H1 (cell line): ENCODE results near the gene MOB3B. TPM values are rescaled to one million over a fixed set of nuclear protein-coding genes. Genes with fewer than 3 reads are reported as not detected.

Experiments used
- ASH2L ChIP-seq: fragments of 200-600, 300-600 bp; sonication (generic); IDR thresholded peaks from one replicate; pipeline ENCODE4 v1.7.1; 2017; ENCODE audit warnings: low read length
- CBX5 ChIP-seq: fragments of 300-800, 300-1000 bp; sonication (generic); IDR thresholded peaks from 2 replicates; pipeline ENCODE4 v1.7.1; 2016; ENCODE audit warnings: antibody characterized with exemption, low read length, low read depth
- CHD1 ChIP-seq: IDR thresholded peaks from 2 replicates; pipeline ENCODE4 v1.6.1; 2012; ENCODE audit warnings: low read depth, low read length, improper control_type of control experiment
- CREB1 ChIP-seq: IDR thresholded peaks from 2 replicates; pipeline ENCODE4 v1.6.1; 2012; ENCODE audit warnings: inconsistent platforms
- CTBP2 ChIP-seq: IDR thresholded peaks from 2 replicates; pipeline ENCODE4 v1.7.0; 2011; ENCODE audit warnings: borderline replicate concordance, mild to moderate bottlenecking, moderate library complexity, mixed read lengths, low read length; ENCODE audit not compliant: insufficient read depth, insufficient read length
- E2F6 ChIP-seq: IDR thresholded peaks from 2 replicates; pipeline ENCODE4 v1.6.1; 2012; ENCODE audit warnings: inconsistent platforms
- EP300 ChIP-seq, 2 experiments: IDR thresholded peaks; 1 replicate in 1 of 2; 2 replicates in 1 of 2; pipeline ENCODE4 v1.6.1; 2011 to 2012; ENCODE audit warnings: low read depth in 2 of 2, low read length in 2 of 2, mild to moderate bottlenecking in 2 of 2, borderline replicate concordance in 1 of 2, inconsistent platforms in 1 of 2, moderate library complexity in 1 of 2
- HDAC2 ChIP-seq, 2 experiments: fragments of 300-600 bp in 1 of 2; sonication (generic) in 1 of 2; IDR thresholded peaks; 2 replicates each; pipeline ENCODE4 v1.6.1; 2011 to 2012; ENCODE audit warnings: low read depth in 2 of 2, low read length in 2 of 2, mild to moderate bottlenecking in 2 of 2, moderate library complexity in 2 of 2, borderline replicate concordance in 1 of 2, inconsistent platforms in 1 of 2
- JUN ChIP-seq: IDR thresholded peaks from 2 replicates; pipeline ENCODE4 v1.6.1; 2011; ENCODE audit warnings: low read depth, mild to moderate bottlenecking, improper control_type of control experiment, low read length
- KDM1A ChIP-seq: fragments of 200-600, 300-600 bp; sonication (generic); IDR thresholded peaks from 2 replicates; pipeline ENCODE4 v1.7.1; 2016; ENCODE audit warnings: mild to moderate bottlenecking, low read length, borderline replicate concordance
- KDM4A ChIP-seq: IDR thresholded peaks from one replicate; pipeline ENCODE4 v1.7.1; 2012; ENCODE audit warnings: low read depth, mild to moderate bottlenecking, moderate library complexity, low read length, inconsistent platforms; ENCODE audit not compliant: severe bottlenecking
- MAX ChIP-seq: IDR thresholded peaks from 2 replicates; pipeline ENCODE4 v1.6.1; 2012; ENCODE audit warnings: inconsistent platforms
- NRF1 ChIP-seq: IDR thresholded peaks from 2 replicates; pipeline ENCODE4 v1.6.1; 2011; ENCODE audit warnings: mild to moderate bottlenecking, low read depth, low read length, improper control_type of control experiment
- PHF8 ChIP-seq: fragments of 200-600 bp; sonication (generic); conservative IDR thresholded peaks from 2 replicates; pipeline ENCODE4 v1.7.1; 2012; ENCODE audit warnings: low read depth, mild to moderate bottlenecking, inconsistent platforms, low read length, moderate library complexity
- POLR2A ChIP-seq, 2 experiments: IDR thresholded peaks; 1 replicate in 1 of 2; 2 replicates in 1 of 2; pipeline ENCODE4 v1.6.1; 2011; ENCODE audit warnings: low read depth in 2 of 2, low read length in 2 of 2, mild to moderate bottlenecking in 2 of 2; ENCODE audit errors: control extremely low read depth in 1 of 2
- RAD21 ChIP-seq, 2 experiments: IDR thresholded peaks in 1 of 2; conservative IDR thresholded peaks in 1 of 2; 2 replicates each; pipeline ENCODE4 v1.6.1; 2011; ENCODE audit warnings: low read depth in 2 of 2, low read length in 2 of 2, improper control_type of control experiment in 1 of 2, inconsistent platforms in 1 of 2, mild to moderate bottlenecking in 1 of 2, moderate library complexity in 1 of 2
- RNF2 ChIP-seq: fragments of 200-900, 300-1000 bp; sonication (generic); IDR thresholded peaks from 2 replicates; pipeline ENCODE4 v1.7.1; 2016; ENCODE audit warnings: borderline replicate concordance, low read depth, mild to moderate bottlenecking, antibody characterized with exemption, low read length; ENCODE audit not compliant: poor library complexity, severe bottlenecking; ENCODE audit errors: missing control alignments
- RXRA ChIP-seq: IDR thresholded peaks from 2 replicates; pipeline ENCODE4 v1.6.1; 2011; ENCODE audit warnings: low read depth, mild to moderate bottlenecking, low read length, moderate library complexity; ENCODE audit not compliant: insufficient read depth
- SP4 ChIP-seq: IDR thresholded peaks from 2 replicates; pipeline ENCODE4 v1.6.1; 2012; ENCODE audit warnings: low read length, inconsistent platforms
- SRF ChIP-seq: IDR thresholded peaks from 2 replicates; pipeline ENCODE4 v1.6.1; 2011; ENCODE audit warnings: mild to moderate bottlenecking, low read depth, low read length, moderate library complexity
- TAF1 ChIP-seq: IDR thresholded peaks from 2 replicates; pipeline ENCODE4 v1.6.1; 2011; ENCODE audit warnings: mild to moderate bottlenecking, low read depth, low read length
- TEAD4 ChIP-seq: IDR thresholded peaks from 2 replicates; pipeline ENCODE4 v1.6.1; 2012; ENCODE audit warnings: low read depth, low read length, inconsistent platforms, mixed read lengths
- polyA plus RNA-seq, 7 experiments: library from polyadenylated mRNA; depleted of rRNA in 3 of 7; stranded (reverse) in 5 of 7; unstranded in 2 of 7; fragments of >200 nt in 5 of 7; fragments of 200-250 nt in 2 of 7; gene quantifications; 1 replicate in 5 of 7; 2 replicates in 1 of 7; 4 replicates in 1 of 7; pipeline versions ENCODE4 v1.2.1 to v1.2.3, GENCODE V29; 2011 to 2013; ENCODE audit warnings: missing spikeins in 2 of 7, mixed read lengths in 2 of 7
- total RNA-seq: library from RNA; stranded (reverse); fragmentation: NEBNext Ultra II Directional; extraction: Animal tissue kit (Norgen Biotek cat#: 25700); gene quantifications from 2 replicates; pipeline ENCODE4 v1.2.1, GENCODE V29; 2021

The MOB3B gene
- total and polyA plus RNA-seq, 2 of the 8 experiments (the other 6 are each of a cell fraction or from before 2014, with no cell fraction given): 12.7 to 16.1 TPM

- TF ChIP-seq ASH2L: peak; percentile 14
- no peak for TF ChIP-seq NRF1
- no peak for TF ChIP-seq HDAC2 (IDR thresholded peaks at IDR 0.05; ENCODE audit: borderline replicate concordance in 1 of 2, low read depth in 2 of 2, low read length in 2 of 2)
- TF ChIP-seq JUN: no peak
- TF ChIP-seq PHF8: peak; percentile 90
- TF ChIP-seq RAD21 (IDR thresholded peaks at IDR 0.05 in 1 of 2, conservative IDR thresholded peaks at IDR 0.05 in 1 of 2; ENCODE audit: low read depth in 2 of 2, low read length in 2 of 2): peak in 1 of 2 experiments; percentile 1; a peak in 1 of 4 replicates
- no peak for TF ChIP-seq TEAD4
- no peak for TF ChIP-seq KDM4A
- no peak for TF ChIP-seq CTBP2
- TF ChIP-seq MAX: peak; percentile 16; the same call in 1 of the 2 replicates
- TF ChIP-seq CREB1: 0 out of 2 replicates have a peak, but pooled peaks have one; percentile 11
- TF ChIP-seq SP4: no peak
- TF ChIP-seq EP300 (IDR thresholded peaks at IDR 0.05; ENCODE audit: borderline replicate concordance in 1 of 2, low read depth in 2 of 2, low read length in 2 of 2): 0 out of 3 replicates have a peak, but pooled peaks of 1 of the 2 experiments have one; percentile 31
- no peak for TF ChIP-seq SRF
- TF ChIP-seq POLR2A (IDR thresholded peaks at IDR 0.05; ENCODE audit: control extremely low read depth in 1 of 2, low read depth in 2 of 2, low read length in 2 of 2): peak in 1 of 2 experiments; percentile 87; a peak in 2 of 3 replicates
- TF ChIP-seq E2F6: peak; percentile 44; the same call in 1 of the 2 replicates
- TF ChIP-seq KDM1A: no peak
- TF ChIP-seq CHD1: no peak
- TF ChIP-seq RXRA: no peak
- no peak for TF ChIP-seq RNF2
- no peak for TF ChIP-seq CBX5
- peak; percentile 88 for TF ChIP-seq TAF1
Observed at GRCh38 chr9:27572918-27573633, 43.5 kb upstream of the MOB3B start, which contains the start of gene C9orf72 (continued).
